A549 (cell line): ENCODE measurements around the gene SLC26A8.

Experiments used
- BHLHE40 ChIP-seq: IDR thresholded peaks from 2 replicates; pipeline ENCODE4 v1.6.1; 2012; ENCODE audit warnings: low read depth, low read length, inconsistent platforms
- CHD2 ChIP-seq: fragments of 150-350 bp; IDR thresholded peaks from 2 replicates; pipeline ENCODE4 v1.6.1; 2014; ENCODE audit warnings: low read length; ENCODE audit not compliant: partially characterized antibody
- HEYL ChIP-seq: fragments of 250-450 bp; sonication (Bioruptor Pico); IDR thresholded peaks from 2 replicates; pipeline ENCODE4 v1.8.0; 2021; ENCODE audit warnings: mild to moderate bottlenecking, moderate library complexity
- HOXA7 ChIP-seq: fragments of 250-450 bp; sonication (Bioruptor Pico); IDR thresholded peaks from 2 replicates; pipeline ENCODE4 v1.5.0; 2020; ENCODE audit warnings: mild to moderate bottlenecking, moderate library complexity
- JUN ChIP-seq, 2 experiments: fragments of >200 bp; sonication (Bioruptor Twin); formaldehyde crosslinking; IDR thresholded peaks; 2 replicates in 1 of 2; 3 replicates in 1 of 2; pipeline ENCODE4 v1.6.1; 2016 to 2017
- MYC ChIP-seq: IDR thresholded peaks from 2 replicates; pipeline ENCODE4 v1.6.1; 2012; ENCODE audit warnings: mild to moderate bottlenecking, inconsistent platforms, low read length, improper control_type of control experiment, borderline replicate concordance
- POLR2A ChIP-seq: IDR thresholded peaks from 2 replicates; pipeline ENCODE4 v1.6.1; 2012; ENCODE audit warnings: mild to moderate bottlenecking, low read length
- POLR2AphosphoS2 ChIP-seq: conservative IDR thresholded peaks from 2 replicates; pipeline ENCODE4 v1.6.1; 2012; ENCODE audit warnings: low read length, improper control_type of control experiment, inconsistent platforms
- ZFP36 ChIP-seq: fragments of 450-650 bp; IDR thresholded peaks from 2 replicates; pipeline ENCODE4 v1.6.1; 2014; ENCODE audit warnings: borderline replicate concordance; ENCODE audit not compliant: partially characterized antibody
- TF ChIP-seq, protein P1 (sequence below): fragments of 450-650 bp; IDR thresholded peaks from 2 replicates; pipeline ENCODE4 v1.6.1; 2014; ENCODE audit warnings: antibody characterized with exemption
- TF ChIP-seq, protein P2 (sequence below): fragments of >200 bp; sonication (Bioruptor Twin); formaldehyde crosslinking; IDR thresholded peaks from 3 replicates; pipeline ENCODE4 v1.5.1; 2016
- TF ChIP-seq, protein P3 (sequence below): IDR thresholded peaks from 2 replicates; pipeline ENCODE4 v1.6.1; 2012

DNA sequence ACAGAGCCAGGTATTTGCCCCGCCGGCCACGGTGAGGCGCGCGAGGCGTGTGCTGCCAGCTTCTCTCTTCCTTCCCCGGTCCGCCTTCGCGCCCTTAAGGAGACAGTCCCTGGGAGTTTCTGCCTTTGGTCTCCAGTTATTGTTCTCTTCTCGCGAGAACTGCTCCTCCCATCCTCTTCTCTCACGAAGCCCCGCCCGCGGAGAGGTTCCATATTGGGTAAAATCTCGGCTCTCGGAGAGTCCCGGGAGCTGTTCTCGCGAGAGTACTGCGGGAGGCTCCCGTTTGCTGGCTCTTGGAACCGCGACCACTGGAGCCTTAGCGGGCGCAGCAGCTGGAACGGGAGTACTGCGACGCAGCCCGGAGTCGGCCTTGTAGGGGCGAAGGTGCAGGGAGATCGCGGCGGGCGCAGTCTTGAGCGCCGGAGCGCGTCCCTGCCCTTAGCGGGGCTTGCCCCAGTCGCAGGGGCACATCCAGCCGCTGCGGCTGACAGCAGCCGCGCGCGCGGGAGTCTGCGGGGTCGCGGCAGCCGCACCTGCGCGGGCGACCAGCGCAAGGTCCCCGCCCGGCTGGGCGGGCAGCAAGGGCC lies 3.2 kb upstream of the SLC26A8 start, which contains the start of gene MAPK14:
- TF ChIP-seq, protein P1, sequence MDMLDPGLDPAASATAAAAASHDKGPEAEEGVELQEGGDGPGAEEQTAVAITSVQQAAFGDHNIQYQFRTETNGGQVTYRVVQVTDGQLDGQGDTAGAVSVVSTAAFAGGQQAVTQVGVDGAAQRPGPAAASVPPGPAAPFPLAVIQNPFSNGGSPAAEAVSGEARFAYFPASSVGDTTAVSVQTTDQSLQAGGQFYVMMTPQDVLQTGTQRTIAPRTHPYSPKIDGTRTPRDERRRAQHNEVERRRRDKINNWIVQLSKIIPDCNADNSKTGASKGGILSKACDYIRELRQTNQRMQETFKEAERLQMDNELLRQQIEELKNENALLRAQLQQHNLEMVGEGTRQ, result no peak
- TF ChIP-seq POLR2AphosphoS2 (no peak), JUN (IDR thresholded peaks at IDR 0.05) (peak; percentile 32 to 45; a peak in 2 of 5 replicates), POLR2A (peak; percentile 83), MYC (no peak), BHLHE40 (no peak), ZFP36 (no peak), HOXA7 (CRISPR knock-in tag) (no peak), CHD2 (peak; percentile 99), HEYL (CRISPR knock-in tag) (no peak)
- TF ChIP-seq, protein P2, sequence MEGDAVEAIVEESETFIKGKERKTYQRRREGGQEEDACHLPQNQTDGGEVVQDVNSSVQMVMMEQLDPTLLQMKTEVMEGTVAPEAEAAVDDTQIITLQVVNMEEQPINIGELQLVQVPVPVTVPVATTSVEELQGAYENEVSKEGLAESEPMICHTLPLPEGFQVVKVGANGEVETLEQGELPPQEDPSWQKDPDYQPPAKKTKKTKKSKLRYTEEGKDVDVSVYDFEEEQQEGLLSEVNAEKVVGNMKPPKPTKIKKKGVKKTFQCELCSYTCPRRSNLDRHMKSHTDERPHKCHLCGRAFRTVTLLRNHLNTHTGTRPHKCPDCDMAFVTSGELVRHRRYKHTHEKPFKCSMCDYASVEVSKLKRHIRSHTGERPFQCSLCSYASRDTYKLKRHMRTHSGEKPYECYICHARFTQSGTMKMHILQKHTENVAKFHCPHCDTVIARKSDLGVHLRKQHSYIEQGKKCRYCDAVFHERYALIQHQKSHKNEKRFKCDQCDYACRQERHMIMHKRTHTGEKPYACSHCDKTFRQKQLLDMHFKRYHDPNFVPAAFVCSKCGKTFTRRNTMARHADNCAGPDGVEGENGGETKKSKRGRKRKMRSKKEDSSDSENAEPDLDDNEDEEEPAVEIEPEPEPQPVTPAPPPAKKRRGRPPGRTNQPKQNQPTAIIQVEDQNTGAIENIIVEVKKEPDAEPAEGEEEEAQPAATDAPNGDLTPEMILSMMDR, result peak; percentile 71
- TF ChIP-seq, protein P3, sequence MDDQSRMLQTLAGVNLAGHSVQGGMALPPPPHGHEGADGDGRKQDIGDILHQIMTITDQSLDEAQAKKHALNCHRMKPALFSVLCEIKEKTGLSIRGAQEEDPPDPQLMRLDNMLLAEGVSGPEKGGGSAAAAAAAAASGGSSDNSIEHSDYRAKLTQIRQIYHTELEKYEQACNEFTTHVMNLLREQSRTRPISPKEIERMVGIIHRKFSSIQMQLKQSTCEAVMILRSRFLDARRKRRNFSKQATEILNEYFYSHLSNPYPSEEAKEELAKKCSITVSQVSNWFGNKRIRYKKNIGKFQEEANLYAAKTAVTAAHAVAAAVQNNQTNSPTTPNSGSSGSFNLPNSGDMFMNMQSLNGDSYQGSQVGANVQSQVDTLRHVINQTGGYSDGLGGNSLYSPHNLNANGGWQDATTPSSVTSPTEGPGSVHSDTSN, result no peak
